GM18867 (cell line): ENCODE measurements around the gene STMP1.

Experiments
- ATAC-seq: cut with Tn5 transposase; IDR thresholded peaks from one replicate; pipeline ENCODE4 v1.9.1; 2021; ENCODE audit warnings: mild to moderate bottlenecking, moderate library complexity; ENCODE audit not compliant: unreplicated experiment

STMP1 gene

DNA sequence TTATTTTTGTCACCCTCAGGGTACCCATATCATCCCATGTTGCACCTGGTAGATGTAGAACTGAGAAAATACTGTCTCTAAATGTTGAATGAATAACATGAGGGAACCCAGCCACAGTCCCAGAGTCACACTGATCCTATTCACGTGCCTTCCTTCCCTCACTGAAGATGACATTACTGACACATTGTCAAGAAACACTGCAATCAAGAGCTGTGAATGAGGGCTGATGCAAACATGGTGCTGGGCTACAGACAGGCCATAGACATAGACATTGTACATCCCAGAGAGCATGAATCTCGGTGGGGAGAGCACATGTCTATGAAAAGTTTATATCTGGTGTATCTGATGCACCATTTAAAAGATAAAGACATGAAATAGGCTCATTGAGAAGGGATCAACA, 55.9 kb downstream of the STMP1 start:
- ATAC-seq = no peak

DNA sequence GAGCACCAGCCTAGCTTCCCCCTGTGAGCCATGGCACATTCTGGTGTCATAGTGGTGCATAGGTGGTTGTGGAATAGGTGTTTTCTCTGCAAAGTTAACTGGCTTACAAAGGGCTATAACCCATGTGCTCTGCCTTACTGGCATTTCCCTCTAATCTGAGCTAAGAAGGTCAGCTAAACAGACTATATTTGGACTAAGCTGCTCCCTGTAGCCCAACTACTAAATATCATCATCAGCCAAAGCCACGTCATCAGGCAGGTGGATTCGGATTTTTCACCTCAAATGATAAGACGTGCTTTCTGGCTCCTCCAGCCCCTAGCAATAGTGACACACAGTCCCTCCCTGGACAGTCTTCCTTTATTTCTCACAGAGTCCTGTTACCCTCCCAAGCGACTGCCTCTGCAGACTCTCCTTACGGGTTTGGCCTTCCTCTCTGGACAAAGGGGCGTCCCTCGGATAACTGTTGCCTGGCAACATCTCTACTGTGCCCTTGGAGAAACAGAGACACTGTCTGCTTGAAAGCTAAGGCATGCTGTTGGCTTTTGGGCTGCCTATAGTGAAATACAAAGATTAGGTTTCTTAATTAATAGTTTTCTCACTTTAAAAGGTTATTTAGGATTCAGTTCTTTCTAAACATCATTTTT, 56.6 kb downstream of the STMP1 start:
- ATAC-seq = no peak

DNA sequence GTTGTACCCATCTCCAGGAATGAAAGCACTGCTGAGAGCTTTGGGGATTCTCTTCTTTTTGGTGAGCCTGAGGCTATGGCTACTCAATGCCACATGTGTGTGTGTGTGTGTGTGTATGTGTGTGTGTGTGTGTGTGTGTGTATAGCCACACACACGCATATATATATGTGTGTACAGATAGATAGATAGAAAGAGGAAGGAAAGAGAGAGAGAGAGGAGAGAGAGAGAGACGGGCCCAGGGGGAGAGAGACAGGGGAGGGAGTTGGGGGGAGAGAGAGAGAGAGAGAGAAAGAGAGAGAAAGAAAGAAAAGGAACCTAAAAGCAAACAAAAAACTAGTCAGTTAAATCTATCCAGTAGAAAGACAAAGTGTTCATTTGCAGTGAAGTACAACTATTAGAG, 57.4 kb downstream of the STMP1 start:
- ATAC-seq = no peak

DNA sequence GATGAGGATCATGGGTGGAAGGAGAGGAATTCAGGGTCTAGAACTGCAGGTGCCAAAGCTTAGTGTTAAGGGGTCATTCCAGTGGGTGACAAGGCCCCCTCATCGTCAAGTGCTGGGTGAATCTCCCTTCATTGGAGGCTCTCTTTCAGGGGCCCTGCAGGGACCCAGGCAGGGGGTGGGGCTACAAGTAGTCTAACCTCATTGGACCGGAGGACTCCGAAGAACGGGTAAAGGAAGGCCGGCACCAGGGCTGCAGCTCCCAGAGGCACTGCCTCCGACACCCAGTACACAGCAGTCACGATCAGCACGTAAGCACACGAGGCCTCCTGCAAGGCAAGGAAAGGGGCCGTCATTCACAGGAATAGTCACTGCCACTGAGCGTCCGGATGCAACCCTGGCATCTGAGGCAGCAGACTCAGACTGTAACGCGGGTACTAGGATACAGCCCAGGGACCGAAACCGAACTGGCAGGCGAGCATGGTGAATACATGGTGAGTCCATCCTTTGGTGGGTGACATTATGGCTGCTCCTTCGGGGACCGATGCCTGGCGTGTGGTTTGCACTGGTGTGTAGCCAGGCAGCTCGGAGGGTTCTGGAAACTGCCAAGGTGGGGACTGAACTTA, 59.0 kb downstream of the STMP1 start:
- no peak for ATAC-seq

DNA sequence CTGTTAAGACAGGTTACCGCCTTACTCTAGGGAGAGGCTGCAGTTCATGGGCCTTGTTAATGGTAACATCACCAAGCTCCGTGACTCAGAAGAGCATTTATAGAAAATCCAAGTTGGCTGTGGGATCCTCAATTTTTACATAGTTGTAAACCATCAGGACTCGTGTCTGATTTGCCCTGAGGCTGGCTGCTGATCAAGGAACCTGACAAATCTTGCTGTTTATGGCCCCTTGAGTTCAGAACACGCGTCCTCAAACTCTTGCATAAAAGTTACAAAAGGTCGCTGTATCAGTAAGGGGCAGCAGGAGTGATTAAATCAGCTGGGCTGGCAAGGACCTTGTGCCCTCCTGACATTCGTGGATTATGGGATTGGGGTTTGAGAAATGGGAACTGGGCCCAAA, 61.1 kb downstream of the STMP1 start:
- ATAC-seq = no peak
